ENCODE data around the gene NGEF.

GRCh38 chr2:233002829-233003657 is 10.0 kb downstream of the NGEF start:
- TF ChIP-seq TCF12 (IDR thresholded peaks at IDR 0.05; ENCODE audit: low read depth, low read length) (no peak), PKNOX1 (IDR thresholded peaks at IDR 0.05) (no peak), CTCF (IDR thresholded peaks at IDR 0.05 in 2 of 3, conservative IDR thresholded peaks at IDR 0.05 in 1 of 3; ENCODE audit: control insufficient read depth in 2 of 3, extremely low read depth in 1 of 3, insufficient read depth in 1 of 3, low read depth in 3 of 3, low read length in 3 of 3) (no peak)
